Stimulated activated CD4-positive, alpha-beta T cell treated with anti-CD3 and anti-CD28 coated beads, TNF-alpha, amount 100 ng/mL, for 24 hours (primary cell): Measurements from ENCODE around the gene LRFN5.
"Not testable (repeated sequence)": the region's sequence is repeated elsewhere in the genome, so short reads cannot be mapped to it uniquely, and the experiment has no call there.

Experiments used
- DNase-seq, 3 experiments: peaks; one replicate each; pipeline ENCODE4 v3.0.0-alpha.2; 2020; ENCODE audit warnings: low read depth in 3 of 3

LRFN5 gene

DNA sequence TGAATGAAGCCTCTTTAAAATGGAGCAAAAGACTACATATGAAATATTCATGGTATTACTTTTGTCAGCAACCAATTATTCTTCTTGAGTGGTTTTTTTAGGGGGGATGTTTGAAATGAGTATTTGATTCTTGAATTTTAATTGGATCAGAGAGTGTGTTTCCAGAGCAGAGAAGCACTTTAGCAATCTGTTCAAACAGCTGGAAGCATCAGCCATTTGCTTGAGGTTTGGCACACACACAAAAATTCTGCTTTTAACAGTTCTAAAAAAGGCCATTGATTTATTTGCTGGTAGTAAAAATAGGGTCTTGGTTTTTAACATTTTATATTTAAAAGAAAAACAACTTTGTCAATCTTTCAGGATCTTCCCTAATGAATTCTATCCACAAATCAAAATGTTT, 292.7 kb downstream of the LRFN5 start:
- DNase-seq = no peak

GRCh38 chr14:41900644-41901043, 294.0 kb downstream of the LRFN5 start:
- DNase-seq = no peak

DNA sequence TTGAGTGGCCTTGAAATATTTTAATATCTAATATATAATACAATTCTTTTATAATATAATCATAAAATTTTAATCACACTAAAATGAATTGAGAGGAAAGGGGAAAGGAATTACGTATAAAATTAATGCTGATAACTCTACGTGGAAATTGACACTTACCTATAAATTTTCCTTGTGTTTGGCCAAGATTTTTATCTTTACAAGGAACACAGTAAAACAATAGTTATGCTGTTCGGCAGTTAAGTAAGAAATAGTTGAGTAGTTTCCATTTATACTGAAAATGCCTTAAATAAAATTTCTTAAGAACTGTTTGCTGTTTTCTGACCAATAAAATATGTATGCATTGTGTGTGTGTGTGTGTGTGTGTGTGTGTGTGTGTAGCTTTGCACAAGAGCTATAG, 294.4 kb downstream of the LRFN5 start:
- no peak for DNase-seq

GRCh38 chr14:41905394-41905964, 298.8 kb downstream of the LRFN5 start:
- DNase-seq = no peak

DNA sequence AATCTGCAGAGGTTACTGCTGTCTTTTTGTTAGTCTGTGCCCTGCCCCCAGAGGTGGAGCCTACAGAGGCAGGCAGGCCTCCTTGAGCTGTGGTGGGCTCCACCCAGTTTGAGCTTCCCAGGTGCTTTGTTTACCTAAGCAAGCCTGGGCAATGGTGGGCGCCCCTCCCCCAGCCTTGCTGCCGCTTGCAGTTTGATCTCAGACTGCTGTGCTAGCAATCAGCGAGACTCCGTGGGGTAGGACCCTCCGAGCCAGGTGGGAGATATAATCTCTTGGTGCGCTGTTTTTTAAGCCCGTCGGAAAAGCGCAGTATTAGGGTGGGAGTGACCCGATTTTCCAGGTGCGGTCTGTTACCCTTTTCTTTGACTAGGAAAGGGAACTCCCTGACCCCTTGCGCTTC, 304.5 kb downstream of the LRFN5 start:
- not testable (repeated sequence) for DNase-seq

DNA sequence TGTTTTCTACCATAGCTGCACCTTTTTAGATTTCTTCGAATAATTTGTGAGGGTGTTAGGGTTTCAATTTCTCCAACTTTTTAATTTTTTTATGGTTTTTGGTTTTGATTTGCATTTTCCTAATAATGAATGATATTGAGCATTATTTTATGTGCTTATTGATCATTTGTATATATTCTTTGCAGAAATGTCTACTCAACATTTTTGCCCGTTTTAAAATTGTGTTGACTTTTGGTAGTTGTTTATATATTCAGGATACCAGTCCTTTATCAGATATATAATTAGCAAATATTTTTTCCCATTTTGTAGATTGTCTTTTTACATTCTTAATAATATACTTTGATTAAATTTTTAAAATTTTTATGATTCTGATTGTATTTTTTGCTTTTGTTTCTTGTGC, 306.7 kb downstream of the LRFN5 start:
- DNase-seq = no peak

- DNase-seq = no peak
Measured at GRCh38 chr14:41915732-41916131, 309.1 kb downstream of the LRFN5 start.

- no peak for DNase-seq
Measured at GRCh38 chr14:41916313-41916712, 309.6 kb downstream of the LRFN5 start.

GRCh38 chr14:41925409-41925808, 318.7 kb downstream of the LRFN5 start:
- no peak for DNase-seq

DNA sequence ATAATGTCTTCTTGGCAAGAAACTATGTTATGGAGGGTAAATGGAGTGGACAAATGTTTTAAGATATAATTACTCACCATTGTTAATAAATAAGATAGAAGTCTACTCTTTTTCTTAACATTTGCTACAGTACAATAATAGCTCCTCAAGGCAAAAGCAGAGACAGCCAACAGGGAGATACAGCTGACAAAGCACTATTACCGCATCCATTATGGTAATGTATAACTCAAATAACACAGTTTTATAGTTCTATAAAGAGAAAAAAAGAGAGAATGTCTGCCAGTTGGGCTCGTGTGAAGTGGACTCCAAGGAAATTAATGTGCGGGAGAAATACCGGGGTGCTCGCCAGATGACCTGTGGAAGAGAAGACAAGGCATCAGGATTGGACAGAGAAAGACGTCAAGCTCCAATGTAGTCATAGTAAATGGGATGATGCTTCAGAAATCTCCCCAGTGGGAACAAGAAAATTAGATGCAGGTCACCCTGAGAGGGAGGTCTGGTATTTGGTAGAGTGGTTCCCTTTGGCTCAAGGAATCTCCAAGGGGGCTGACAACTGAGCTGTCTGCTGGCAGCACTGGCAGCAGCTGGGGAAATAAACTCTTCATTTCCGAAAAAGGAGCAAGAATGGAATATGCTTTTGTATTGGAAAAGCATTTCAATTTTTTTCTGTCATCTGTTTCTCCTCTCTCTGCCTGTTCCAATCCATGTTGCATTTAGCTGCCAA, 343.9 kb downstream of the LRFN5 start:
- DNase-seq = no peak
